H9 (cell line): ENCODE results near the gene GAMT. TPM values are rescaled to one million over a fixed set of nuclear protein-coding genes. Genes with fewer than 3 reads are reported as not detected.

Source experiments
- DNase-seq: peaks from one replicate; pipeline ENCODE4 v3.0.0-alpha.2; 2017
- H2AFZ ChIP-seq: one replicate; pipeline ENCODE4 v1.6.1; 2013; ENCODE audit warnings: mild to moderate bottlenecking, low read length, control low read depth, moderate library complexity
- H2AK5ac ChIP-seq: 2 replicates; pipeline ENCODE4 v1.6.1; 2013; ENCODE audit warnings: low read length, control low read depth, mixed read lengths; ENCODE audit not compliant: insufficient read length
- H2BK120ac ChIP-seq: one replicate; pipeline ENCODE4 v1.6.1; 2013; ENCODE audit warnings: low read depth, mild to moderate bottlenecking, low read length, control low read depth, inconsistent platforms; ENCODE audit not compliant: poor library complexity, severe bottlenecking
- H2BK12ac ChIP-seq: 2 replicates; pipeline ENCODE4 v1.6.1; 2013; ENCODE audit warnings: low read length, control low read depth, mixed read lengths, low read depth; ENCODE audit not compliant: insufficient read length
- H2BK15ac ChIP-seq: 2 replicates; pipeline ENCODE4 v1.6.1; 2013; ENCODE audit warnings: low read depth, low read length, control low read depth
- H2BK20ac ChIP-seq: one replicate; pipeline ENCODE4 v1.6.1; 2013; ENCODE audit warnings: low read depth, mild to moderate bottlenecking, low read length, control low read depth, inconsistent platforms; ENCODE audit not compliant: poor library complexity, severe bottlenecking
- H2BK5ac ChIP-seq: 2 replicates; pipeline ENCODE4 v1.6.1; 2013; ENCODE audit warnings: low read length, control low read depth, mixed read lengths; ENCODE audit not compliant: insufficient read length
- H3K14ac ChIP-seq: 2 replicates; pipeline ENCODE4 v1.6.1; 2013; ENCODE audit warnings: low read length, control low read depth; ENCODE audit not compliant: insufficient read depth
- H3K18ac ChIP-seq: 2 replicates; pipeline ENCODE4 v1.6.1; 2013; ENCODE audit warnings: low read depth, mild to moderate bottlenecking, mixed read lengths, low read length, control low read depth; ENCODE audit not compliant: insufficient read length
- H3K23ac ChIP-seq: 2 replicates; pipeline ENCODE4 v1.6.1; 2013; ENCODE audit warnings: low read length, control low read depth, mixed read lengths, low read depth; ENCODE audit not compliant: insufficient read length
- H3K23me2 ChIP-seq: 2 replicates; pipeline ENCODE4 v1.6.1; 2013; ENCODE audit warnings: low read depth, mild to moderate bottlenecking, mixed read lengths, low read length, control low read depth; ENCODE audit not compliant: insufficient read length, poor library complexity, severe bottlenecking
- H3K27ac ChIP-seq: 2 replicates; pipeline ENCODE4 v1.5.1; 2013; ENCODE audit warnings: low read length, control low read depth, mixed read lengths, low read depth; ENCODE audit not compliant: insufficient read length
- H3K27me3 ChIP-seq: 2 replicates; pipeline ENCODE4 v1.6.1; 2013; ENCODE audit warnings: low read length, control low read depth, inconsistent platforms; ENCODE audit not compliant: insufficient read depth
- H3K4ac ChIP-seq: 2 replicates; pipeline ENCODE4 v1.6.1; 2013; ENCODE audit warnings: low read depth, mild to moderate bottlenecking, control low read depth, inconsistent platforms, low read length, moderate library complexity
- H3K4me1 ChIP-seq: 2 replicates; pipeline ENCODE4 v1.6.1; 2013; ENCODE audit warnings: low read length, control low read depth, inconsistent platforms; ENCODE audit not compliant: insufficient read depth
- H3K4me2 ChIP-seq: 2 replicates; pipeline ENCODE4 v1.6.1; 2013; ENCODE audit warnings: low read length, control low read depth, mixed read lengths; ENCODE audit not compliant: insufficient read length, insufficient read depth
- H3K56ac ChIP-seq: 2 replicates; pipeline ENCODE4 v1.6.1; 2013; ENCODE audit warnings: low read depth, mild to moderate bottlenecking, mixed read lengths, low read length, control low read depth; ENCODE audit not compliant: insufficient read length
- H3K79me1 ChIP-seq: 2 replicates; pipeline ENCODE4 v1.6.1; 2013; ENCODE audit warnings: low read depth, mild to moderate bottlenecking, moderate library complexity, low read length, control low read depth, inconsistent platforms; ENCODE audit not compliant: insufficient read depth, poor library complexity, severe bottlenecking
- H3K79me2 ChIP-seq: 2 replicates; pipeline ENCODE4 v1.6.1; 2013; ENCODE audit warnings: low read length, control low read depth, inconsistent platforms; ENCODE audit not compliant: insufficient read depth
- H3K9ac ChIP-seq: 2 replicates; pipeline ENCODE4 v1.6.1; 2013; ENCODE audit warnings: low read length, control low read depth, mixed read lengths; ENCODE audit not compliant: insufficient read length; ENCODE audit errors: extremely low read depth
- H3K9me3 ChIP-seq: one replicate; pipeline ENCODE4 v1.6.1; 2013; ENCODE audit warnings: low read depth, low read length, inconsistent platforms; ENCODE audit not compliant: control insufficient read depth
- H3T11ph ChIP-seq: one replicate; pipeline ENCODE4 v1.6.1; 2013; ENCODE audit warnings: mild to moderate bottlenecking, low read length, control low read depth, inconsistent platforms
- H4K20me1 ChIP-seq: one replicate; pipeline ENCODE4 v1.6.1; 2013; ENCODE audit not compliant: control insufficient read depth, insufficient read length, insufficient read depth
- H4K5ac ChIP-seq: 2 replicates; pipeline ENCODE4 v1.6.1; 2013; ENCODE audit warnings: low read depth, mild to moderate bottlenecking, mixed read lengths, low read length, control low read depth; ENCODE audit not compliant: insufficient read length
- H4K8ac ChIP-seq: replicated peaks from 2 replicates; pipeline ENCODE4 v1.6.1; 2013; ENCODE audit warnings: low read length, control low read depth, mixed read lengths, low read depth; ENCODE audit not compliant: insufficient read length
- H4K91ac ChIP-seq: 2 replicates; pipeline ENCODE4 v1.6.1; 2013; ENCODE audit warnings: low read depth, mild to moderate bottlenecking, moderate library complexity, mixed read lengths, low read length, control low read depth; ENCODE audit not compliant: insufficient read length
- H3K27ac Mint-ChIP-seq, 3 experiments: 2 replicates in 2 of 3; 3 replicates in 1 of 3; pipeline ENCODE4 v1.8.0; 2020 to 2021; ENCODE audit warnings: mixed read lengths in 3 of 3, mild to moderate bottlenecking in 1 of 3, moderate library complexity in 1 of 3
- H3K27me3 Mint-ChIP-seq: 2 replicates; pipeline ENCODE4 v1.8.0; 2021; ENCODE audit warnings: low read depth, mild to moderate bottlenecking, moderate library complexity, mixed read lengths
- H3K36me3 Mint-ChIP-seq, 3 experiments: 2 replicates in 2 of 3; 3 replicates in 1 of 3; pipeline ENCODE4 v1.8.0; 2020 to 2021; ENCODE audit warnings: low read depth in 3 of 3, mixed read lengths in 3 of 3; ENCODE audit not compliant: insufficient read depth in 1 of 3
- H3K4me1 Mint-ChIP-seq, 2 experiments: 2 replicates each; pipeline ENCODE4 v1.8.0; 2020; ENCODE audit warnings: mixed read lengths in 2 of 2
- H3K4me3 Mint-ChIP-seq, 2 experiments: 2 replicates in 1 of 2; 3 replicates in 1 of 2; pipeline ENCODE4 v1.8.0; 2020 to 2021; ENCODE audit warnings: mild to moderate bottlenecking in 2 of 2, mixed read lengths in 2 of 2, moderate library complexity in 1 of 2
- H3K9me3 Mint-ChIP-seq, 2 experiments: 2 replicates in 1 of 2; 3 replicates in 1 of 2; pipeline ENCODE4 v1.8.0; 2020; ENCODE audit warnings: mild to moderate bottlenecking in 2 of 2, mixed read lengths in 2 of 2, moderate library complexity in 1 of 2
- WGBS: extraction: QIAGEN DNeasy Blood & Tissue Kit; methylation state at CpG from one replicate; pipeline ENCODE4 v1.1.7; 2013; ENCODE audit warnings: missing lambda C conversion rate, low lambda C conversion rate, mixed read lengths; ENCODE audit not compliant: insufficient read length; ENCODE audit errors: extremely low coverage; 5-methylcytosine and 5-hydroxymethylcytosine counted together
- total RNA-seq: library from RNA; stranded (reverse); gene quantifications from 2 replicates; pipeline ENCODE4 v1.2.1, GENCODE V29; 2021
- TF ChIP-seq, protein P1 (sequence below): fragments of 200-600 bp; sonication (generic); conservative IDR thresholded peaks from 3 replicates; pipeline ENCODE4 v1.8.0; 2021; ENCODE audit warnings: antibody characterized with exemption, mild to moderate bottlenecking

Gene GAMT
- total RNA-seq, 1 experiment from 2014 or later, result 26.6 TPM

DNA sequence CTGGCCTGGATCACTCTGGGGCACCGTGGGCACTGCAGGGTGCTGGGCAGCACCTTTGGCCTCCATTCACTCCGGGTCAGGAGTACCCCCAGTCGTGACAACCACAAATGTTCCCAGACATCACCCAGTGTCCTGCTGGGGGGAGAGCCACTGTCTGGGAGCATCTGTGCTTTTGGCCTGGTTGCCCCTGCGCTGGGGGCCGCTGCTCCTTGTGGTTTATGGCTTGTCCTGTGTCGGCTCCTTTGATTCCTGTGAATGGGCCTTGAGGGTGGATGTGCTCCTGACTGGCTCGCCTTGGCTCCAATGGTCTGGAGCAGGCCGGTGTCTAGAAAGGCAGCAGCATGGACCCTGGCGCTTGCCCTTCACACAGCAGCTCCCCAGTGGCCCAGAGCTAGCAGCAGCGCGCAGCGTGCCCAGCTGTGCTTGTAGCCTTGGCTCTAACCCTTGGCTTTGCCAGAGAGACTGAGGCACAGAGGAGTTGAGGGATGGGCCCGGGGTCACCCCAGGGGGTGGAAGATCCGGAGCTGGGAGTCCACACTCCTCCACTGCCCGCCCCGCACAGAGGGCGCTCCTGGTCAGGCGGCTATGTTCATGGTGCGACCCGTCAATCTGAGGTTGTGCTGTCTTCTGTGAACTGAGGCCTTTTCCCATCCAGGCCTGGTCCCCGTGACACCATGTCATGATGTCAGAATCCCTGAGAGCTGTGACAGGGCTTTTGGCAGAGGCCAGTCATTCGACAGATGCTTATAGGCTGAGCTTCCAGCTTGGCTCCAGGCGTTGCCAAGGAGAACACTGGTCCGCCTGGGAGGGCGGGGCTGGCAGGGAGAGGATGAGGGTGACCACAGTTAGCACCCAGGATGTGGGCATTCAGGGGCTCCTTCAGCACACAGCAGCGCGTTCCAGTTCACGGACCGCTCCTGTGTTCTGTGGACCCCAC, 10.2 kb upstream of the GAMT start:
- H3K4me1 ChIP-seq, result no peaks in the 10 kb centered on the region; the same call in 1 of the 2 replicates
- no peak overlapping the region for H3K4ac ChIP-seq
- H3K4me2 ChIP-seq, result no peak overlapping the region
- H3K23me2 ChIP-seq, result peaks cover 6% of the 10 kb centered on the region
- no peak overlapping the region for H2BK12ac ChIP-seq
- TF ChIP-seq, protein P1, sequence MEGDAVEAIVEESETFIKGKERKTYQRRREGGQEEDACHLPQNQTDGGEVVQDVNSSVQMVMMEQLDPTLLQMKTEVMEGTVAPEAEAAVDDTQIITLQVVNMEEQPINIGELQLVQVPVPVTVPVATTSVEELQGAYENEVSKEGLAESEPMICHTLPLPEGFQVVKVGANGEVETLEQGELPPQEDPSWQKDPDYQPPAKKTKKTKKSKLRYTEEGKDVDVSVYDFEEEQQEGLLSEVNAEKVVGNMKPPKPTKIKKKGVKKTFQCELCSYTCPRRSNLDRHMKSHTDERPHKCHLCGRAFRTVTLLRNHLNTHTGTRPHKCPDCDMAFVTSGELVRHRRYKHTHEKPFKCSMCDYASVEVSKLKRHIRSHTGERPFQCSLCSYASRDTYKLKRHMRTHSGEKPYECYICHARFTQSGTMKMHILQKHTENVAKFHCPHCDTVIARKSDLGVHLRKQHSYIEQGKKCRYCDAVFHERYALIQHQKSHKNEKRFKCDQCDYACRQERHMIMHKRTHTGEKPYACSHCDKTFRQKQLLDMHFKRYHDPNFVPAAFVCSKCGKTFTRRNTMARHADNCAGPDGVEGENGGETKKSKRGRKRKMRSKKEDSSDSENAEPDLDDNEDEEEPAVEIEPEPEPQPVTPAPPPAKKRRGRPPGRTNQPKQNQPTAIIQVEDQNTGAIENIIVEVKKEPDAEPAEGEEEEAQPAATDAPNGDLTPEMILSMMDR, result no peak
- peaks cover under 1% of the 10 kb centered on the region for H3K79me1 ChIP-seq
- H3K4me1 Mint-ChIP-seq, result peaks cover 49 to 55% of the 10 kb centered on the region in 2 experiments
- no peak overlapping the region for H2AK5ac ChIP-seq
- H3K27me3 Mint-ChIP-seq, result no peaks in the 10 kb centered on the region
- no peak overlapping the region for H3K56ac ChIP-seq
- H4K91ac ChIP-seq, result no peak overlapping the region
- H2BK15ac ChIP-seq, result no peak overlapping the region
- no peak overlapping the region for H3K18ac ChIP-seq
- no peak overlapping the region for H4K5ac ChIP-seq
- H3K9me3 Mint-ChIP-seq, result peaks cover 0 to 2% of the 10 kb centered on the region in 2 experiments; a peak in 1 of 5 replicates
- no peak overlapping the region for H4K8ac ChIP-seq
- H3K27ac ChIP-seq, result no peak overlapping the region
- no peak overlapping the region for H3T11ph ChIP-seq
- no peak for DNase-seq
- H3K14ac ChIP-seq, result no peak overlapping the region
- H2BK5ac ChIP-seq, result no peak overlapping the region
- no peak overlapping the region for H2BK120ac ChIP-seq
- no peaks in the 10 kb centered on the region for H3K9me3 ChIP-seq
- no peak overlapping the region for H3K9ac ChIP-seq
- H3K4me3 Mint-ChIP-seq, result peak overlapping the region in 1 of 2 experiments; percentile 21; a peak in 2 of 5 replicates
- no peak overlapping the region for H2BK20ac ChIP-seq
- H3K27ac Mint-ChIP-seq, result peak overlapping the region in 2 of 3 experiments; percentile 64 to 97; a peak in 3 of 7 replicates
- no peak overlapping the region for H2AFZ ChIP-seq
- no CpG with 5 or more reads among the region's 29 CpGs for WGBS
- no peaks in the 10 kb centered on the region for H3K27me3 ChIP-seq
- peaks cover 16 to 50% (median 35%) of the 10 kb centered on the region in 3 experiments for H3K36me3 Mint-ChIP-seq
- H3K79me2 ChIP-seq, result peaks cover 69% of the 10 kb centered on the region
- H4K20me1 ChIP-seq, result no peaks in the 10 kb centered on the region
- no peak overlapping the region for H3K23ac ChIP-seq
